ENCODE results near the gene IFNK.
A peak's percentile ranks its signal among the peaks of the same experiment; 100 is the strongest.

Gene IFNK

GRCh38 chr9:27573634-27574590, 49.8 kb downstream of the IFNK start:
- DNase-seq (ENCODE audit: low spot score), result peak; percentile 99

Data from NAMALWA (cell line).